K562 (cell line): ENCODE results near the gene HOXB6. TPM values are rescaled to one million over a fixed set of nuclear protein-coding genes. Genes with fewer than 3 reads are reported as not detected.
A peak's percentile ranks its signal among the peaks of the same experiment; 100 is the strongest.

Experiments used
- ARID4B ChIP-seq: sonication (generic); formaldehyde crosslinking; IDR thresholded peaks from 2 replicates; pipeline ENCODE4 v1.8.0; 2022; ENCODE audit warnings: mild to moderate bottlenecking, missing genetic modification reagents
- CHD1 ChIP-seq: fragments of 200-600 bp; sonication (generic); IDR thresholded peaks from one replicate; pipeline ENCODE4 v1.6.1; 2012; ENCODE audit warnings: mild to moderate bottlenecking, moderate library complexity, low read length, inconsistent platforms
- EGR1 ChIP-seq: fragments of 450-650 bp; conservative IDR thresholded peaks from 2 replicates; pipeline ENCODE4 v1.6.1; 2017; ENCODE audit warnings: mild to moderate bottlenecking
- HNRNPLL ChIP-seq: fragments of 200-400 bp; formaldehyde crosslinking; IDR thresholded peaks from 2 replicates; pipeline ENCODE4 v1.6.1; 2017; ENCODE audit warnings: low read length, low read depth, mild to moderate bottlenecking; ENCODE audit not compliant: poor library complexity, severe bottlenecking
- HSF4 ChIP-seq: fragments of 250-450 bp; sonication (Bioruptor Pico); IDR thresholded peaks from 2 replicates; pipeline ENCODE4 v2.1.2; 2022; ENCODE audit warnings: mild to moderate bottlenecking, moderate library complexity, borderline replicate concordance
- JUNB ChIP-seq: fragments of 450-650 bp; formaldehyde crosslinking; conservative IDR thresholded peaks from 2 replicates; pipeline ENCODE4 v1.4.0; 2020; ENCODE audit warnings: mild to moderate bottlenecking
- SNRNP70 ChIP-seq: fragments of 200-400 bp; formaldehyde crosslinking; optimal IDR thresholded peaks from 2 replicates; pipeline ENCODE3; 2017; ENCODE audit warnings: low read depth, low read length
- TAF1 ChIP-seq: IDR thresholded peaks from 2 replicates; pipeline ENCODE4 v1.6.1; 2011; ENCODE audit warnings: mild to moderate bottlenecking, low read length, moderate library complexity; ENCODE audit not compliant: insufficient read depth, control insufficient read depth, severe bottlenecking; ENCODE audit errors: extremely low read depth
- YY1 ChIP-seq, 3 experiments: IDR thresholded peaks; 2 replicates each; pipeline ENCODE4 v1.6.1; 2011; ENCODE audit warnings: low read length in 2 of 3, mild to moderate bottlenecking in 2 of 3, moderate library complexity in 2 of 3, borderline replicate concordance in 1 of 3, control low read depth in 1 of 3, low read depth in 1 of 3; ENCODE audit not compliant: insufficient read depth in 3 of 3, insufficient replicate concordance in 2 of 3, control insufficient read depth in 1 of 3, insufficient read length in 1 of 3; ENCODE audit errors: extremely low read depth in 1 of 3
- ZNF143 ChIP-seq: sonication (generic); formaldehyde crosslinking; IDR thresholded peaks from 2 replicates; pipeline ENCODE4 v1.9.0; 2022; ENCODE audit warnings: mild to moderate bottlenecking, missing genetic modification reagents
- ZNF512 ChIP-seq: IDR thresholded peaks from 2 replicates; pipeline ENCODE4 v1.6.1; 2016; ENCODE audit warnings: missing genetic modification characterization, missing compliant biosample characterization
- ZNF639 ChIP-seq, 2 experiments: fragments of 200-800 bp in 1 of 2; sonication (Bioruptor generic) in 1 of 2; sonication (generic) in 1 of 2; formaldehyde crosslinking in 1 of 2; IDR thresholded peaks in 1 of 2; conservative IDR thresholded peaks in 1 of 2; 2 replicates each; pipeline versions ENCODE4 v1.5.0 to v1.6.1; 2016 to 2020; ENCODE audit warnings: missing compliant biosample characterization in 1 of 2, missing genetic modification characterization in 1 of 2, missing genetic modification reagents in 1 of 2
- polyA plus RNA-seq, 8 experiments: library from polyadenylated mRNA; depleted of rRNA in 4 of 8; stranded (reverse) in 5 of 8; unstranded in 3 of 8; fragments of >200 nt; fragmentation: Nextera tagmentation in 2 of 8; fragmentation: Illumina TruSeq in 1 of 8; extraction: Ambion mirVana in 2 of 8; extraction: Trizol in 1 of 8; gene quantifications; 2 replicates each; pipeline versions ENCODE4 v1.2.1 to v1.2.3, GENCODE V29; 2011 to 2014; ENCODE audit warnings: inconsistent platforms in 1 of 8, missing spikeins in 1 of 8
- total RNA-seq, 7 experiments: library from RNA; depleted of rRNA in 6 of 7; stranded (reverse); fragments of >200 nt in 6 of 7; fragmentation: Illumina TruSeq in 2 of 7; extraction: Trizol in 2 of 7; gene quantifications; 2 replicates each; pipeline versions ENCODE4 v1.2.1 to v1.2.3, GENCODE V29; 2011 to 2021; ENCODE audit warnings: low replicate concordance in 1 of 7
- TF ChIP-seq, protein P1 (sequence below): fragments of 200-800 bp; sonication (Bioruptor generic); IDR thresholded peaks from 2 replicates; pipeline ENCODE4 v1.6.1; 2017; ENCODE audit warnings: missing genetic modification characterization, missing compliant biosample characterization

HOXB6 gene
- total and polyA plus RNA-seq, 9 of the 15 experiments (the other 6 are each of a cell fraction or from before 2014, with no cell fraction given), result 1.2 to 14.8 (median 4.9) TPM

DNA sequence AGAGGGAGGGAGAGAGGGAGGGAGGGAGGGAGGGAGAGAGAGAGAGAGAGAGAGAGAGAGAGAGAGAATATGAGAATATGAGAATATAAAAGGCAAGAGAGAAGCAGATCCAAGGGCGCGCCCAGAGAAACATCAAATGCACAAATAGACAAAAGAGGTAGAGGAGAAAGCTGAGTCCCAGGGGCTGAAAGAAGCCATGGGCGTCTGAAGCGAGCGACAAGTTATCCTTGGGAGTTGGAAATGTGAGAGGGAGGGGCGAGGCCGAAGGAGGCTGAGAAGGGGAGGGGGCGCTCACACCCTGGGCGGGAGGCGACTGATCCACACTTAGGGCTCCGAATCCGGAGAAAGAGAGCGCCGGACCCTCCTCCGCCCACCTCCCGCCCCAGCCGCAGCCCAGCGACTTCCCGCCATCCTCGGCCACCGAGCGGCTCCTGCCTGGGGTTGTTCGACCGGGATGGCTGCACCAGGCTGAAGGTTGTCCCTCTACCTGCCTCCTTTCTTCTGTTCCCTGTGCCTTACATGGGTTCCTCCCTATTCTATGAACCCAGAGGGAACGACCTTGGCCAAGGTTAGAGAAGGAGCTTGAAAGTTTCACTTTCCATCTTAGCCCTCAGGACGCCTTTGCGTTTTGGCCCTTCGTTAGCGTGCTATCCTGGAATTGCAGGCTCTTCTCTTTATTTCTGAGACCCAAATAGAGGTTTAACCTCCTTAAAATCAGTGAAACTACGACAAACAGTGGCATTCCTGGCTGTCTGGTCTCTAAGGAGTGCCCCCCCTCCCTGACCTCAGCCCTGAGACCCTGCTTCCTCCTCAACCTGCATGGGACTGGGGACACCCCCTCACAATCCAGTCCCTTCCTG is 42.5 kb upstream of the HOXB6 start (continued):
- TF ChIP-seq ARID4B (CRISPR knock-in tag) (no peak), CHD1 (no peak), SNRNP70 (no peak), HSF4 (no peak), YY1 (IDR thresholded peaks at IDR 0.05; ENCODE audit: borderline replicate concordance in 1 of 3, control insufficient read depth in 1 of 3, extremely low read depth in 1 of 3, insufficient read depth in 3 of 3, insufficient read length in 1 of 3, insufficient replicate concordance in 2 of 3, low read depth in 1 of 3, low read length in 2 of 3) (peak in 1 of 3 experiments; percentile 13), ZNF512 (tag) (peak; percentile 82), ZNF143 (CRISPR knock-in tag) (no peak), ZNF639 (CRISPR knock-in tag; conservative IDR thresholded peaks at IDR 0.05 in 1 of 2, IDR thresholded peaks at IDR 0.05 in 1 of 2) (no peak), JUNB (CRISPR knock-in tag) (no peak), HNRNPLL (peak; percentile 13), TAF1 (peak; percentile 11), EGR1 (0 out of 2 replicates have a peak, but pooled peaks have one; percentile 22)
- TF ChIP-seq, protein P1, sequence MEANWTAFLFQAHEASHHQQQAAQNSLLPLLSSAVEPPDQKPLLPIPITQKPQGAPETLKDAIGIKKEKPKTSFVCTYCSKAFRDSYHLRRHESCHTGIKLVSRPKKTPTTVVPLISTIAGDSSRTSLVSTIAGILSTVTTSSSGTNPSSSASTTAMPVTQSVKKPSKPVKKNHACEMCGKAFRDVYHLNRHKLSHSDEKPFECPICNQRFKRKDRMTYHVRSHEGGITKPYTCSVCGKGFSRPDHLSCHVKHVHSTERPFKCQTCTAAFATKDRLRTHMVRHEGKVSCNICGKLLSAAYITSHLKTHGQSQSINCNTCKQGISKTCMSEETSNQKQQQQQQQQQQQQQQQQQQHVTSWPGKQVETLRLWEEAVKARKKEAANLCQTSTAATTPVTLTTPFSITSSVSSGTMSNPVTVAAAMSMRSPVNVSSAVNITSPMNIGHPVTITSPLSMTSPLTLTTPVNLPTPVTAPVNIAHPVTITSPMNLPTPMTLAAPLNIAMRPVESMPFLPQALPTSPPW, result peak; percentile 38
- TF ChIP-seq, all 486 proteins: peak for 14
